IgD-negative memory B cell (primary cell): ENCODE measurements around the gene LTBP1. TPM values are rescaled to one million over a fixed set of nuclear protein-coding genes. Genes with fewer than 3 reads are reported as not detected.
"Not testable (repeated sequence)": the region's sequence is repeated elsewhere in the genome, so short reads cannot be mapped to it uniquely, and the experiment has no call there.

Experiments
- H3K27ac Mint-ChIP-seq, 3 donors: one replicate each; pipeline ENCODE4 v1.8.0; 2020 to 2022; ENCODE audit warnings: mild to moderate bottlenecking in 3 of 3, mixed read lengths in 3 of 3, moderate library complexity in 1 of 3
- H3K27me3 Mint-ChIP-seq: one replicate; pipeline ENCODE4 v1.8.0; 2021; ENCODE audit warnings: mixed read lengths
- H3K36me3 Mint-ChIP-seq: one replicate; pipeline ENCODE4 v1.8.0; 2020; ENCODE audit warnings: mild to moderate bottlenecking, mixed read lengths
- H3K4me1 Mint-ChIP-seq, 3 donors: one replicate each; pipeline ENCODE4 v1.8.0; 2020 to 2022; ENCODE audit warnings: mixed read lengths in 3 of 3, mild to moderate bottlenecking in 1 of 3
- H3K4me3 Mint-ChIP-seq, 4 donors: one replicate each; pipeline ENCODE4 v1.8.0; 2020 to 2022; ENCODE audit warnings: mild to moderate bottlenecking in 4 of 4, mixed read lengths in 4 of 4, moderate library complexity in 3 of 4
- H3K9me3 Mint-ChIP-seq, 3 donors: one replicate each; pipeline ENCODE4 v1.8.0; 2020 to 2021; ENCODE audit warnings: mixed read lengths in 3 of 3, mild to moderate bottlenecking in 1 of 3
- polyA plus RNA-seq: library from polyadenylated mRNA; unstranded; fragments of 300-500 nt; fragmentation: Illumina TruSeq; gene quantifications from one replicate; pipeline ENCODE4 v1.2.3, GENCODE V29; 2021

The LTBP1 gene
- polyA plus RNA-seq, 1 donor from 2014 or later = not detected

- Mint-ChIP-seq H3K27me3 (peaks cover 5% of the 10 kb centered on the region), H3K36me3 (no peaks in the 10 kb centered on the region), H3K4me3 (no peak overlapping the region), H3K4me1 (peaks cover 0 to 1% (median 0%) of the 10 kb centered on the region in 3 donors), H3K9me3 (no peaks in the 10 kb centered on the region), H3K27ac (no peak overlapping the region)
These were observed 275.6 kb downstream of the LTBP1 start for GRCh38 chr2:33222309-33222708.

- Mint-ChIP-seq H3K4me1 (peaks cover 0 to 1% (median 0%) of the 10 kb centered on the region in 3 donors), H3K9me3 (no peaks in the 10 kb centered on the region), H3K36me3 (no peaks in the 10 kb centered on the region), H3K27ac (no peak overlapping the region), H3K4me3 (no peak overlapping the region), H3K27me3 (peaks cover 5% of the 10 kb centered on the region)
These were observed 277.1 kb downstream of the LTBP1 start for GRCh38 chr2:33223856-33224255.

- Mint-ChIP-seq H3K27ac (no peak overlapping the region), H3K36me3 (no peaks in the 10 kb centered on the region), H3K4me3 (no peak overlapping the region)
These were observed 278.6 kb downstream of the LTBP1 start for GRCh38 chr2:33225350-33225749.

GRCh38 chr2:33226546-33226945 lies 279.8 kb downstream of the LTBP1 start:
- no peak overlapping the region for H3K27ac Mint-ChIP-seq
- H3K9me3 Mint-ChIP-seq = no peaks in the 10 kb centered on the region
- no peaks in the 10 kb centered on the region for H3K4me1 Mint-ChIP-seq
- H3K4me3 Mint-ChIP-seq = no peak overlapping the region
- no peaks in the 10 kb centered on the region for H3K27me3 Mint-ChIP-seq
- H3K36me3 Mint-ChIP-seq = no peaks in the 10 kb centered on the region

More at GRCh38 chr2:33225350-33225749, 278.6 kb downstream of the LTBP1 start:
- Mint-ChIP-seq H3K27me3 (peaks cover 2% of the 10 kb centered on the region), H3K9me3 (no peaks in the 10 kb centered on the region), H3K4me1 (no peaks in the 10 kb centered on the region)

GRCh38 chr2:33229646-33230045 lies 282.9 kb downstream of the LTBP1 start:
- peaks cover 0 to 2% (median 0%) of the 10 kb centered on the region in 3 donors for H3K9me3 Mint-ChIP-seq
- no peaks in the 10 kb centered on the region for H3K36me3 Mint-ChIP-seq
- H3K4me3 Mint-ChIP-seq = no peak overlapping the region
- peaks cover 3% of the 10 kb centered on the region for H3K27me3 Mint-ChIP-seq
- no peak overlapping the region for H3K27ac Mint-ChIP-seq
- H3K4me1 Mint-ChIP-seq = no peaks in the 10 kb centered on the region

GRCh38 chr2:33230195-33230594 lies 283.4 kb downstream of the LTBP1 start:
- Mint-ChIP-seq H3K27ac (no peak overlapping the region), H3K9me3 (peaks cover 0 to 4% (median 2%) of the 10 kb centered on the region in 3 donors), H3K4me3 (no peak overlapping the region), H3K36me3 (no peaks in the 10 kb centered on the region), H3K4me1 (no peaks in the 10 kb centered on the region), H3K27me3 (peaks cover 3% of the 10 kb centered on the region)

GRCh38 chr2:33230842-33231241 lies 284.1 kb downstream of the LTBP1 start:
- no peaks in the 10 kb centered on the region for H3K4me1 Mint-ChIP-seq
- H3K27ac Mint-ChIP-seq = no peak overlapping the region
- H3K4me3 Mint-ChIP-seq = no peak overlapping the region
- no peaks in the 10 kb centered on the region for H3K36me3 Mint-ChIP-seq
- H3K9me3 Mint-ChIP-seq = peaks cover 0 to 4% (median 3%) of the 10 kb centered on the region in 3 donors
- peaks cover 3% of the 10 kb centered on the region for H3K27me3 Mint-ChIP-seq

- not testable (repeated sequence) for H3K4me3 Mint-ChIP-seq, H3K36me3 Mint-ChIP-seq, H3K27me3 Mint-ChIP-seq, H3K9me3 Mint-ChIP-seq, H3K4me1 Mint-ChIP-seq
- peak overlapping the region in 1 of 3 donors; percentile 28 for H3K27ac Mint-ChIP-seq
These were observed 288.8 kb downstream of the LTBP1 start for GRCh38 chr2:33235559-33235958.

- Mint-ChIP-seq H3K27ac (no peak overlapping the region), H3K36me3 (no peaks in the 10 kb centered on the region), H3K27me3 (peaks cover 3% of the 10 kb centered on the region), H3K4me1 (no peaks in the 10 kb centered on the region), H3K4me3 (no peak overlapping the region), H3K9me3 (peaks cover 0 to 4% (median 3%) of the 10 kb centered on the region in 3 donors)
These were observed 290.0 kb downstream of the LTBP1 start for GRCh38 chr2:33236482-33237385.

GRCh38 chr2:33238111-33238510 lies 291.4 kb downstream of the LTBP1 start:
- Mint-ChIP-seq H3K27ac (peak overlapping the region in 1 of 3 donors; percentile 20), H3K27me3 (no peaks in the 10 kb centered on the region), H3K4me1 (no peaks in the 10 kb centered on the region), H3K4me3 (no peak overlapping the region), H3K9me3 (peaks cover 0 to 4% (median 3%) of the 10 kb centered on the region in 3 donors), H3K36me3 (no peaks in the 10 kb centered on the region)

- H3K27ac Mint-ChIP-seq = no peak overlapping the region
- H3K4me3 Mint-ChIP-seq = no peak overlapping the region
- H3K27me3 Mint-ChIP-seq = peaks cover 1% of the 10 kb centered on the region
- H3K4me1 Mint-ChIP-seq = no peaks in the 10 kb centered on the region
- peaks cover 0 to 1% (median 0%) of the 10 kb centered on the region in 3 donors for H3K9me3 Mint-ChIP-seq
- H3K36me3 Mint-ChIP-seq = no peaks in the 10 kb centered on the region
These were observed 293.4 kb downstream of the LTBP1 start for GRCh38 chr2:33240178-33240577.

GRCh38 chr2:33241072-33241471 lies 294.3 kb downstream of the LTBP1 start:
- peaks cover 1% of the 10 kb centered on the region for H3K27me3 Mint-ChIP-seq
- H3K9me3 Mint-ChIP-seq = no peaks in the 10 kb centered on the region
- no peak overlapping the region for H3K27ac Mint-ChIP-seq
- H3K4me3 Mint-ChIP-seq = no peak overlapping the region
- no peaks in the 10 kb centered on the region for H3K4me1 Mint-ChIP-seq
- H3K36me3 Mint-ChIP-seq = no peaks in the 10 kb centered on the region

- Mint-ChIP-seq H3K4me1 (no peaks in the 10 kb centered on the region), H3K36me3 (no peaks in the 10 kb centered on the region), H3K27ac (no peak overlapping the region), H3K4me3 (no peak overlapping the region), H3K27me3 (peaks cover 1% of the 10 kb centered on the region), H3K9me3 (no peaks in the 10 kb centered on the region)
These were observed 294.8 kb downstream of the LTBP1 start for GRCh38 chr2:33241581-33241980.

- no peak overlapping the region for H3K27ac Mint-ChIP-seq
- no peaks in the 10 kb centered on the region for H3K36me3 Mint-ChIP-seq
- H3K4me3 Mint-ChIP-seq = no peak overlapping the region
- peaks cover 1% of the 10 kb centered on the region for H3K27me3 Mint-ChIP-seq
- H3K4me1 Mint-ChIP-seq = no peaks in the 10 kb centered on the region
- H3K9me3 Mint-ChIP-seq = no peaks in the 10 kb centered on the region
These were observed 296.1 kb downstream of the LTBP1 start for GRCh38 chr2:33242845-33243244.

- Mint-ChIP-seq H3K9me3 (no peaks in the 10 kb centered on the region), H3K36me3 (no peaks in the 10 kb centered on the region), H3K27me3 (peaks cover 1% of the 10 kb centered on the region), H3K4me3 (no peak overlapping the region), H3K4me1 (no peaks in the 10 kb centered on the region), H3K27ac (peak overlapping the region in 1 of 3 donors; percentile 76)
These were observed 299.7 kb downstream of the LTBP1 start for GRCh38 chr2:33246432-33246831.

GRCh38 chr2:33247365-33247764 lies 300.6 kb downstream of the LTBP1 start:
- H3K36me3 Mint-ChIP-seq = no peaks in the 10 kb centered on the region
- no peak overlapping the region for H3K4me3 Mint-ChIP-seq
- peaks cover 1% of the 10 kb centered on the region for H3K27me3 Mint-ChIP-seq
- no peaks in the 10 kb centered on the region for H3K9me3 Mint-ChIP-seq
- no peaks in the 10 kb centered on the region for H3K4me1 Mint-ChIP-seq
- H3K27ac Mint-ChIP-seq = no peak overlapping the region
